Neural cell (in vitro differentiated cells): Measurements from ENCODE around the gene NTNG1.

Source experiments
- EP300 ChIP-seq: fragments of 450-650 bp; conservative IDR thresholded peaks from 2 replicates; pipeline ENCODE4 v1.6.1; 2014; ENCODE audit warnings: antibody characterized with exemption, mild to moderate bottlenecking, moderate library complexity; ENCODE audit not compliant: poor library complexity, severe bottlenecking
- EZH2 ChIP-seq: fragments of 200-600, 300-800 bp; shearing (Covaris generic), sonication (generic); IDR thresholded peaks from 2 replicates; pipeline ENCODE4 v1.6.1; 2014; ENCODE audit warnings: antibody characterized with exemption, low read length, borderline replicate concordance, mild to moderate bottlenecking; ENCODE audit not compliant: insufficient read depth, poor library complexity, severe bottlenecking
- MXI1 ChIP-seq: fragments of 450-650 bp; conservative IDR thresholded peaks from 2 replicates; pipeline ENCODE4 v1.6.1; 2014; ENCODE audit warnings: antibody characterized with exemption, mild to moderate bottlenecking; ENCODE audit not compliant: poor library complexity, severe bottlenecking
- POLR2AphosphoS5 ChIP-seq: IDR thresholded peaks from 2 replicates; pipeline ENCODE4 v1.6.1; 2012
- RAD21 ChIP-seq: fragments of 450-650 bp; conservative IDR thresholded peaks from 2 replicates; pipeline ENCODE4 v1.6.1; 2014; ENCODE audit warnings: antibody characterized with exemption, mild to moderate bottlenecking, moderate library complexity
- SMC3 ChIP-seq: fragments of 450-650 bp; conservative IDR thresholded peaks from 2 replicates; pipeline ENCODE4 v1.6.1; 2014; ENCODE audit warnings: antibody characterized with exemption, mild to moderate bottlenecking, moderate library complexity; ENCODE audit not compliant: poor library complexity
- TAF1 ChIP-seq: IDR thresholded peaks from 2 replicates; pipeline ENCODE4 v1.6.1; 2012; ENCODE audit warnings: low read depth
- TF ChIP-seq, protein P1 (sequence below): fragments of 450-650 bp; IDR thresholded peaks from 2 replicates; pipeline ENCODE4 v1.5.1; 2014; ENCODE audit warnings: antibody characterized with exemption, mild to moderate bottlenecking, moderate library complexity; ENCODE audit not compliant: poor library complexity, severe bottlenecking
- TF ChIP-seq, protein P2 (sequence below): IDR thresholded peaks from 2 replicates; pipeline ENCODE4 v1.6.1; 2012; ENCODE audit warnings: borderline replicate concordance

DNA sequence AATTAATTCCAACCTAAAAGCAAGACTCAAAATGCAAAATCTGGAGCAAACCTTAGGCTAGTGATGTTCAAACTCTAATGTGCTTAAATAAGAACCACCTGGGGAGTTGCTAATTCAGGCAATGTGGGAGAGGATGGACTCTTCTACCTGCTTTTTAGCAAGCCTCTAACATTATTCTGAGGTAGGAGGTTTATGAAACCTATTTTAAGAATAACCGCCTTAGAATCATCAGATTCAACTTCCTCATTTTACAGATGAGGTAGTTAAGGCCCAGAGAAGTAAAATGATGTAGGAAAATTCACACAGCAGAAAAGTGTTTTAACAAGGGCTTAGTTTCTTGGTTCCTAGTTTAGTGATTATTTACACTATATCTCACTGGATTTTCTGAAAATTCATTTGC, 8.6 kb upstream of the NTNG1 start:
- TF ChIP-seq, protein P1, sequence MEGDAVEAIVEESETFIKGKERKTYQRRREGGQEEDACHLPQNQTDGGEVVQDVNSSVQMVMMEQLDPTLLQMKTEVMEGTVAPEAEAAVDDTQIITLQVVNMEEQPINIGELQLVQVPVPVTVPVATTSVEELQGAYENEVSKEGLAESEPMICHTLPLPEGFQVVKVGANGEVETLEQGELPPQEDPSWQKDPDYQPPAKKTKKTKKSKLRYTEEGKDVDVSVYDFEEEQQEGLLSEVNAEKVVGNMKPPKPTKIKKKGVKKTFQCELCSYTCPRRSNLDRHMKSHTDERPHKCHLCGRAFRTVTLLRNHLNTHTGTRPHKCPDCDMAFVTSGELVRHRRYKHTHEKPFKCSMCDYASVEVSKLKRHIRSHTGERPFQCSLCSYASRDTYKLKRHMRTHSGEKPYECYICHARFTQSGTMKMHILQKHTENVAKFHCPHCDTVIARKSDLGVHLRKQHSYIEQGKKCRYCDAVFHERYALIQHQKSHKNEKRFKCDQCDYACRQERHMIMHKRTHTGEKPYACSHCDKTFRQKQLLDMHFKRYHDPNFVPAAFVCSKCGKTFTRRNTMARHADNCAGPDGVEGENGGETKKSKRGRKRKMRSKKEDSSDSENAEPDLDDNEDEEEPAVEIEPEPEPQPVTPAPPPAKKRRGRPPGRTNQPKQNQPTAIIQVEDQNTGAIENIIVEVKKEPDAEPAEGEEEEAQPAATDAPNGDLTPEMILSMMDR = no peak
- TF ChIP-seq RAD21 = no peak
- no peak for TF ChIP-seq SMC3
- no peak for TF ChIP-seq TAF1
- TF ChIP-seq EP300 = no peak
- no peak for TF ChIP-seq POLR2AphosphoS5
- TF ChIP-seq EZH2 = no peak
- TF ChIP-seq, protein P2, sequence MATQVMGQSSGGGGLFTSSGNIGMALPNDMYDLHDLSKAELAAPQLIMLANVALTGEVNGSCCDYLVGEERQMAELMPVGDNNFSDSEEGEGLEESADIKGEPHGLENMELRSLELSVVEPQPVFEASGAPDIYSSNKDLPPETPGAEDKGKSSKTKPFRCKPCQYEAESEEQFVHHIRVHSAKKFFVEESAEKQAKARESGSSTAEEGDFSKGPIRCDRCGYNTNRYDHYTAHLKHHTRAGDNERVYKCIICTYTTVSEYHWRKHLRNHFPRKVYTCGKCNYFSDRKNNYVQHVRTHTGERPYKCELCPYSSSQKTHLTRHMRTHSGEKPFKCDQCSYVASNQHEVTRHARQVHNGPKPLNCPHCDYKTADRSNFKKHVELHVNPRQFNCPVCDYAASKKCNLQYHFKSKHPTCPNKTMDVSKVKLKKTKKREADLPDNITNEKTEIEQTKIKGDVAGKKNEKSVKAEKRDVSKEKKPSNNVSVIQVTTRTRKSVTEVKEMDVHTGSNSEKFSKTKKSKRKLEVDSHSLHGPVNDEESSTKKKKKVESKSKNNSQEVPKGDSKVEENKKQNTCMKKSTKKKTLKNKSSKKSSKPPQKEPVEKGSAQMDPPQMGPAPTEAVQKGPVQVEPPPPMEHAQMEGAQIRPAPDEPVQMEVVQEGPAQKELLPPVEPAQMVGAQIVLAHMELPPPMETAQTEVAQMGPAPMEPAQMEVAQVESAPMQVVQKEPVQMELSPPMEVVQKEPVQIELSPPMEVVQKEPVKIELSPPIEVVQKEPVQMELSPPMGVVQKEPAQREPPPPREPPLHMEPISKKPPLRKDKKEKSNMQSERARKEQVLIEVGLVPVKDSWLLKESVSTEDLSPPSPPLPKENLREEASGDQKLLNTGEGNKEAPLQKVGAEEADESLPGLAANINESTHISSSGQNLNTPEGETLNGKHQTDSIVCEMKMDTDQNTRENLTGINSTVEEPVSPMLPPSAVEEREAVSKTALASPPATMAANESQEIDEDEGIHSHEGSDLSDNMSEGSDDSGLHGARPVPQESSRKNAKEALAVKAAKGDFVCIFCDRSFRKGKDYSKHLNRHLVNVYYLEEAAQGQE = no peak
- no peak for TF ChIP-seq MXI1
